ENCODE results near the gene PHOSPHO2.

- TF ChIP-seq, protein P1, sequence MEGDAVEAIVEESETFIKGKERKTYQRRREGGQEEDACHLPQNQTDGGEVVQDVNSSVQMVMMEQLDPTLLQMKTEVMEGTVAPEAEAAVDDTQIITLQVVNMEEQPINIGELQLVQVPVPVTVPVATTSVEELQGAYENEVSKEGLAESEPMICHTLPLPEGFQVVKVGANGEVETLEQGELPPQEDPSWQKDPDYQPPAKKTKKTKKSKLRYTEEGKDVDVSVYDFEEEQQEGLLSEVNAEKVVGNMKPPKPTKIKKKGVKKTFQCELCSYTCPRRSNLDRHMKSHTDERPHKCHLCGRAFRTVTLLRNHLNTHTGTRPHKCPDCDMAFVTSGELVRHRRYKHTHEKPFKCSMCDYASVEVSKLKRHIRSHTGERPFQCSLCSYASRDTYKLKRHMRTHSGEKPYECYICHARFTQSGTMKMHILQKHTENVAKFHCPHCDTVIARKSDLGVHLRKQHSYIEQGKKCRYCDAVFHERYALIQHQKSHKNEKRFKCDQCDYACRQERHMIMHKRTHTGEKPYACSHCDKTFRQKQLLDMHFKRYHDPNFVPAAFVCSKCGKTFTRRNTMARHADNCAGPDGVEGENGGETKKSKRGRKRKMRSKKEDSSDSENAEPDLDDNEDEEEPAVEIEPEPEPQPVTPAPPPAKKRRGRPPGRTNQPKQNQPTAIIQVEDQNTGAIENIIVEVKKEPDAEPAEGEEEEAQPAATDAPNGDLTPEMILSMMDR (IDR thresholded peaks at IDR 0.05), result no peak
- no peak for TF ChIP-seq EZH2phosphoT487 (IDR thresholded peaks at IDR 0.05)
- TF ChIP-seq EZH2 (IDR thresholded peaks at IDR 0.05), result no peak
These were observed 15.1 kb downstream of the PHOSPHO2 start for GRCh38 chr2:169709331-169709730.

All from neural progenitor cell (in vitro differentiated cells).